ENCODE results near the gene MRPL36.

The MRPL36 gene

DNA sequence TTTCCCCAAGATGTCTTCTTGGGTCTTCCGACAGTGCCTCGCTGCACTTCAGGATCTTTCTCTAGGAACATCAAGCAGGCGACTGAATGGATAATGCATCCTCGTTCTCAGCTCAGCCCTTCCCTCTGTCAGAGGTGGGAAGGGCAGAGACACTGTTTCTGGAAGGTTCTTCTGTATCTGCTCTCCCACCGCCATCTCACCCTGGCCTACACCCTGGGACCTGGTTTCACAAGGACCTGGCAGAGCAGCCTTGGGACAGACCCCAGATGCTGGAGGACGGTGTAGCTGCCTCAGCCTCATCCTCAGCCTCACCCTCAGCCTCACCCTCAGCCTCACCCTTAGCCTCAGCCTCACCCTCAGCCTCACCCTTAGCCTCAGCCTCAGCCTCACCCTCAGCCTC is 18.5 kb downstream of the MRPL36 start:
- Histone ChIP-seq H3K27me3 (peaks cover 0 to 22% (median 0%) of the 10 kb centered on the region in 11 experiments; a peak in 5 of 22 replicates), H4K20me1 (peaks cover 0 to 14% (median 0%) of the 10 kb centered on the region in 11 experiments; a peak in 2 of 22 replicates), H3K4me1 (peaks cover 11 to 51% (median 40%) of the 10 kb centered on the region in 10 experiments), H3K9me3 (replicated peaks in 1 of 11) (no peaks in the 10 kb centered on the region), H3K4me2 (peak overlapping the region in 4 of 11 experiments; percentile 89 to 95 (median 92); a peak in 5 of 22 replicates), H3K9ac (no peak overlapping the region), H3K27ac (no peak overlapping the region), H3K4me3 (no peak overlapping the region), H3K36me3 (no peaks in the 10 kb centered on the region)
- TF ChIP-seq Cebpa-rat (IDR thresholded peaks at IDR 0.05) = no peak

DNA sequence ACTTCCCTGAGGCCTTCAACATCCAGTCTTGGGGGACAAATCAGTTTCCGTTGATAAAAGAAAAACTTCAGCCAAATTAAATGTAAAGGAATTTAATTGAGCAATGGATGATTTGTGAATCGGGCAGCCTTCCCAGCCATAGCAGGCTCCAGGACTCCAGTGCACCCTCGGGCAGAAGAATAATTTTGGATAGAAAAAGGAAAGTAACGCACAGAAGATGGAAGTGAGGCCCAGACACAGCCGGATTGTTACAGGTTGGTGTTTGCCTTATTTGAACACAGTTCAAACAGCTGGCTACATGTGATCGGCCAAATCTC is 19.1 kb downstream of the MRPL36 start:
- H3K4me3 ChIP-seq = no peak overlapping the region
- peaks cover 0 to 22% (median 0%) of the 10 kb centered on the region in 11 experiments; a peak in 5 of 22 replicates for H3K27me3 ChIP-seq
- H3K9me3 ChIP-seq (replicated peaks in 1 of 11) = no peaks in the 10 kb centered on the region
- no peak for TF ChIP-seq Cebpa-rat (IDR thresholded peaks at IDR 0.05)
- H4K20me1 ChIP-seq = peaks cover 0 to 14% (median 0%) of the 10 kb centered on the region in 11 experiments; a peak in 2 of 22 replicates
- H3K36me3 ChIP-seq = no peaks in the 10 kb centered on the region
- H3K27ac ChIP-seq = no peak overlapping the region
- H3K9ac ChIP-seq = no peak overlapping the region
- H3K4me2 ChIP-seq = no peak overlapping the region
- peaks cover 11 to 46% (median 39%) of the 10 kb centered on the region in 10 experiments for H3K4me1 ChIP-seq

DNA sequence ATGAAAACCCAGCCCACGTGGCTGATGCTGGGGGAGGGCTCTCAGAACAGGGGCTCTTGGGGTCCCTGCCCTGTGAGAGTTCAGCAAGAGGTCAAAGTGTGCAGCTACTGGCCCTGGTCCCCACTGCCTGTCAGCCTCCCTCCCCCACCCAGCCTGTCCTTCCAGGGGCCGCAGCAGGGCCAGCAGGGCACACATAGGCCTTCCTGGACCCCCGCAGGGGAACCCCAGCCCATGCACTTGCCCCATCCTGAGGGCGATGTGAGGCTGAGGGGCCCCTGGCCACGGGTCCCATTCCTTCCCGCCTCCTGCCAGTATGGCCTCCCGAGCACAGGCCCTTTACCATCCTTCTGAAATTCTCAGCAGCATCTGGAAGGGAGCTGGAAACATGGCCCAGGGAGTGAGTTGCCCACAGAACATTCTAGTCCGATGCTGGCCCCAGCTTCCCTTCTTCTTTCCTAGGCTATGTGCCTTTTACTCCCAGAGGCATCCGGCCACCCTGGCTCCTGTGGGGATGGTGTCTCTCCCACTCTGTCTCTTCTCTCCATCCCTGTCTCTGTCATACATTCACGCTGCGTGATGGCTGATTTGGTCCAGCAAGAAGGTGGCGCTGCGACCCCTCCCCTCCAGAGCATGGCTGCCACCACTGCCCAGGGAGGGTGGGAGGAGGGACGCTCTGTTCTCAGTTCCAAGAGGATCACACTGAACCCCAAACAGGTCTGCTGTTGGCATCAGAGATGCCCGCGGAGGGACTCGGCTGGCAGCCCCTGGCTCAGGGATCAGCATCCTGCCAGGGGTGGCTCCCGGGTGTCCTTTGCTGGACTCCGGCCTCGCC is 19.6 kb downstream of the MRPL36 start:
- H3K4me2 ChIP-seq = no peak overlapping the region
- H3K9me3 ChIP-seq (replicated peaks in 1 of 11) = no peaks in the 10 kb centered on the region
- no peak overlapping the region for H3K9ac ChIP-seq
- H4K20me1 ChIP-seq = peaks cover 0 to 14% (median 0%) of the 10 kb centered on the region in 11 experiments; a peak in 2 of 22 replicates
- H3K4me1 ChIP-seq = peaks cover 11 to 40% (median 34%) of the 10 kb centered on the region in 10 experiments
- H3K4me3 ChIP-seq = no peak overlapping the region
- H3K27me3 ChIP-seq = peaks cover 0 to 22% (median 0%) of the 10 kb centered on the region in 11 experiments; a peak in 5 of 22 replicates
- TF ChIP-seq Cebpa-rat (IDR thresholded peaks at IDR 0.05) = no peak
- H3K27ac ChIP-seq = no peak overlapping the region
- H3K36me3 ChIP-seq = no peaks in the 10 kb centered on the region

DNA sequence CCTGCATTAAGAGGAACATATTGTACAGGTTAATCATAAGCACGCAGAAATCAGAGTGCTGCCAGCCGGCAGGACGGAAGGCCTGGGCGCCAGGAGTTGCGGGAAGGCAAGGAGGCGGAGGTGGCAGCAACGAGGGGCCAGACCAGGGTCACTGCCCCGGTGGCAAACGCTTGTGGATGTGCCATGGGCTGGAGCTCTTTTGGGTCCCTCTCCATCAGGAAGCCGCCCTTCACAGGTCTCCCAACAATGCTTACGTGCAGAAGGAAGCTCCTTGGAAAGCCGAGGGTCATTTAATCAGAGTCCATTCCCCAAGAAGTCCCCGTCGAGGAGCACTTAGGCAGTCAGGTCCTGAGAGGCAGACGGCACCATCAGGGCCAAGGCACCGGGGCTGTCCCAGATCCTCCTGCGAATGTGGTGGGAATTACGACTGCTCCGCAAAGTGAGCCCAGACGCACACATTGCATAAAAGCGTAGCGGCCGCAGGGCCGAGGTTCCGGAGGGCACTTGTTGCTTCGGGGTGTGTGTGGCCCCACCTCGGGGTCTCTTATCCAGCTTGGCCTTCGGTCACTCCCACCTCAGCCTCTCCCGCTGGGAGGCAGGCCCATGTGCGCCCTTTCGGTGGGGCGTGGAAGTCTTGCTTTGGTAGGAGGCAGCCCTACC is 20.5 kb downstream of the MRPL36 start:
- H3K36me3 ChIP-seq = no peaks in the 10 kb centered on the region
- H3K27me3 ChIP-seq = peaks cover 0 to 22% (median 0%) of the 10 kb centered on the region in 11 experiments; a peak in 5 of 22 replicates
- no peaks in the 10 kb centered on the region for H3K9me3 ChIP-seq (replicated peaks in 1 of 11)
- H4K20me1 ChIP-seq = peaks cover 0 to 14% (median 0%) of the 10 kb centered on the region in 11 experiments; a peak in 2 of 22 replicates
- no peak overlapping the region for H3K27ac ChIP-seq
- H3K4me3 ChIP-seq = no peak overlapping the region
- H3K4me2 ChIP-seq = no peak overlapping the region
- no peak for TF ChIP-seq Cebpa-rat (IDR thresholded peaks at IDR 0.05)
- H3K9ac ChIP-seq = no peak overlapping the region
- H3K4me1 ChIP-seq = peaks cover 11 to 32% (median 26%) of the 10 kb centered on the region in 10 experiments

DNA sequence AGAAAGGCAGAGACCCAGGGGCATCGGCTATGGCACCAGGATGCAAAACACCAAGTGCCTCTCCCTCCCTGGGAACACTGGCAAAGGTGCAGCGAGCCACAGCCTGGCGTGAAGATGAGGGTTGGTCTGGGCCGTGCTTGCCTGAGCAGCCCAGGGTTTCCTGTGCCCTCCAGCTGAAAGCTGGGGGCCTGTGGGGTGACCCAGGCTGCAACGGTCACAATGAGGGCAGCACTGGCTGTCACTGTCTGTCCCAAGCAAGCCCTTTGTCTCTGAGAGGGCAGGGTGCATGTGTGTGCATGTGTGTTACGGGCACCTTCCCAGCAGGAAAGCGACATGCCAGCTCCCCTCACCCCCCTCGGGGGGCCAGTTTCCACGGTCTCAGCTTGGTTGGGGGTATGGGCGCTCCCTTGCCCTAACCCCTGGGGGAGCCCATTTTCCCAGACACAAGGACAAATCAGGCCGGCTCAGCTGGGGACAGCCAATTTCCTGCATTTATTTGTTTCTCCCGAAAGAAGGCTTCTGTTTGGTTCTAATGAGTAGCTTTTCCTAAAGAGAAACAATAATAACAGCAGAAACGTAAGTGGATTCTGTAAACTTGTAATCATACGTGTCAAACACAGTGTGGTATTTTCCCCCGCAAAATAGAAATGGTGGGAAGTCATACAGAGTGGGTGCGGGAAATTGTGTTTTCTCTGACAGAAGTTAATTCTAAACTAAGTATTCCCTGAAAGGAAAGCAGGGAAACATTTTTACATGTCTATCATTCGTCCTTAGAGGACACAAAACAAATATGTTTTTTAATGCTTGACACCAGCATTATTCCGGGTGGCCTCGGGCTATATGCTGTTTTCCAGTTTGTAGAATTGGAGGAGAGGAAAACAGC is 21.3 kb downstream of the MRPL36 start:
- H3K27ac ChIP-seq = no peak overlapping the region

DNA sequence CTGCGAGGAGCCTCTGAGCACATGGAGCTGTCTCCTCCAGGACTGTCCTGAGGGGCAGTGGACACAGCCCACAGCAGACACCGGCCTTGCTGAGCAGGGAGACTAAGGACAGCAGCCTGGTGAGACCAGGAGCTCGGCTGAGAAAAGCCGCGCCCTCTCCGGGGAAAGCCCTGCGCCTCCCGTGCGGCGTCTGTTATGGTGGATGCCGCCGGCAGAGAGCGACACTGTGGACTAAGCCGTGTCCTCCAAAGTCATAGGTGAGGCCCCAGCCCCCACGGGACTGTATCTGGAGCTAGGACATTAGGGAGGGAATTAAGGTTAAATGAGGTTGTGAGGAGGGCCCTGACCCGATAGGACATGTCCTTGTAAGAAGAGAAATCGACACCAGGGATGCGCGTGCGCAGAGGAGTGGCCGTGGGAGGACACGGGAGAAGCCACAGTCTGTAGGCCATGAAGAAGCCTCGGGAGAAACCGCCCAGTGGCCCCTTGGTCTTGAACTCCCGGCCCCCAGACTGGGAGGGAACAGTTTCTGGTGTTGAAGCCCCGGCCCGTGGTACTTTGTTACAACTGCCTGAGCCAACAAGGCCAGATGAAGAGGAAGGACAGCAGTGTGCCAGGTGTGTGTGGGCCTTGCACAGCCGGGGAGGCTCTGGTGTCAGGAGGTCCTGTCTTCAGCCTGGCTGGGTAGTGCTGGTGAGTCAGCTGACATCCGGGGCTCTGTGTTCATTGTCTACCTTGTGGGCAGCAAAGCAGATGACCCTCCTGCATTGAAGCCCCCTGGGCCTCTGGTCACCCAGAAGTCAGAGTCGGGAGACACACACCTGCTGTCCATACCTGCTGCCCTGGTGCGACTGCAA is 22.1 kb downstream of the MRPL36 start:
- Histone ChIP-seq H3K36me3 (no peaks in the 10 kb centered on the region), H3K4me2 (no peak overlapping the region), H3K27ac (no peak overlapping the region), H3K27me3 (peaks cover 0 to 9% (median 0%) of the 10 kb centered on the region in 11 experiments; a peak in 3 of 22 replicates), H3K4me3 (no peak overlapping the region), H3K9ac (no peak overlapping the region), H3K9me3 (replicated peaks in 1 of 11) (no peaks in the 10 kb centered on the region), H4K20me1 (peaks cover 0 to 14% (median 0%) of the 10 kb centered on the region in 11 experiments; a peak in 2 of 22 replicates), H3K4me1 (peaks cover 8 to 15% (median 10%) of the 10 kb centered on the region in 10 experiments)
- no peak for TF ChIP-seq Cebpa-rat (IDR thresholded peaks at IDR 0.05)

More for the DNA sequence above, 21.3 kb downstream of the MRPL36 start:
- Histone ChIP-seq H3K9me3 (replicated peaks in 1 of 11) (no peaks in the 10 kb centered on the region), H3K27me3 (peaks cover 0 to 18% (median 0%) of the 10 kb centered on the region in 11 experiments; a peak in 5 of 22 replicates), H4K20me1 (peaks cover 0 to 14% (median 0%) of the 10 kb centered on the region in 11 experiments; a peak in 2 of 22 replicates), H3K4me3 (no peak overlapping the region), H3K4me2 (no peak overlapping the region), H3K36me3 (no peaks in the 10 kb centered on the region), H3K4me1 (peaks cover 11 to 24% (median 18%) of the 10 kb centered on the region in 10 experiments), H3K9ac (no peak overlapping the region)
- TF ChIP-seq Cebpa-rat (IDR thresholded peaks at IDR 0.05) = no peak

DNA sequence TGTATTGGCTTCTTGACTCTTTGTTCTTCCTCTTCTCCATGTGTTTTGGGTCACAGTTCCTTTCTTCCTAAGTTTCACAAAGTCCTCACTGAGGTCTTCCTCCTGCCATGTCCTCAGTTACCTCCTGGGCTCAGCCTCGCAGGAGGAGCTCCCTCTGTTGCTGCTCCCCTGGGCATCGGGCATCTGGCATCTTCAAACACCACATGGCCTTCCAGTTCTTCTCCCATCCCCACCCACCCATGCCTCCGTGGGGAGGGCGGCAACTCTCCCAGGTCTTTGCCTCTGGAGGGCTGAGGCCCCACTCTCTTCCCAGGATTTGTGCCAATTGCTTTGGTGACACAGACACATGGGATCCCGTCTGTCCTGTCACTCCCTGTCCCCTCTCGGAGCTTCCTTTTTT is 22.8 kb downstream of the MRPL36 start:
- peaks cover 0 to 14% (median 0%) of the 10 kb centered on the region in 11 experiments; a peak in 2 of 22 replicates for H4K20me1 ChIP-seq
- peaks cover 0 to 3% (median 0%) of the 10 kb centered on the region in 11 experiments; a peak in 1 of 22 replicates for H3K27me3 ChIP-seq
- H3K4me2 ChIP-seq = no peak overlapping the region
- no peaks in the 10 kb centered on the region for H3K36me3 ChIP-seq
- H3K27ac ChIP-seq = no peak overlapping the region
- no peaks in the 10 kb centered on the region for H3K9me3 ChIP-seq (replicated peaks in 1 of 11)
- no peak overlapping the region for H3K9ac ChIP-seq
- H3K4me1 ChIP-seq = peaks cover 1 to 9% (median 3%) of the 10 kb centered on the region in 10 experiments; a peak in 19 of 20 replicates
- no peak for TF ChIP-seq Cebpa-rat (IDR thresholded peaks at IDR 0.05)
- no peak overlapping the region for H3K4me3 ChIP-seq

DNA sequence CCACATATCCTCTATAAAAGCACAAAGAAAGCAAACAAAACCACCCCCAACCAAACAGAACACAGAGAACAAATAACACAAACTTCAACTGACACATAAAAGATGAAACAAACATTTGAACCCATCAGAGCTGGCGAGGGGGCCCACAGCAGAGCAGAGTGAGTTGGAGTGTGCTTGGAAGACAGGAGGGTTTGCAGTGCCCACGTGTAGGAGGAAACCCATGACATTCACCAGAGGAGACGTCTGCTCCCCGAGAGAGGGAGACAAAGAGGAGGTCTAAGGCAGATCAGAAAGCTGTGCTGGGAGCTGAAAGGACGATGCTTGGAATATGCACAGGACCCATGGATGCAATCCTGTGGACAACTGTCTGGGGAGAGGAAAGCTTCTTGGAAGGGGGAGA is 27.0 kb downstream of the MRPL36 start:
- Histone ChIP-seq H4K20me1 (no peaks in the 10 kb centered on the region; a peak in 1 of 22 replicates), H3K4me3 (no peak overlapping the region), H3K27me3 (no peaks in the 10 kb centered on the region; a peak in 1 of 22 replicates), H3K9me3 (replicated peaks in 1 of 11) (no peaks in the 10 kb centered on the region), H3K9ac (no peak overlapping the region), H3K4me2 (no peak overlapping the region), H3K27ac (no peak overlapping the region), H3K36me3 (no peaks in the 10 kb centered on the region), H3K4me1 (peaks cover 0 to 4% (median 0%) of the 10 kb centered on the region in 10 experiments; a peak in 1 of 20 replicates)
- no peak for TF ChIP-seq Cebpa-rat (IDR thresholded peaks at IDR 0.05)

Measured in BLaER1 treated with 17β-estradiol and CSF1 and Interleukin-3, amounts not matched to agents 10 nM and 100 nM (cell line).